ENCODE results near the gene ARHGAP4. TPM values are rescaled to one million over a fixed set of nuclear protein-coding genes. Genes with fewer than 3 reads are reported as not detected.

Gene ARHGAP4
- total and polyA plus RNA-seq, 7 donors = 8.4 to 122 (median 17.3) TPM

DNA sequence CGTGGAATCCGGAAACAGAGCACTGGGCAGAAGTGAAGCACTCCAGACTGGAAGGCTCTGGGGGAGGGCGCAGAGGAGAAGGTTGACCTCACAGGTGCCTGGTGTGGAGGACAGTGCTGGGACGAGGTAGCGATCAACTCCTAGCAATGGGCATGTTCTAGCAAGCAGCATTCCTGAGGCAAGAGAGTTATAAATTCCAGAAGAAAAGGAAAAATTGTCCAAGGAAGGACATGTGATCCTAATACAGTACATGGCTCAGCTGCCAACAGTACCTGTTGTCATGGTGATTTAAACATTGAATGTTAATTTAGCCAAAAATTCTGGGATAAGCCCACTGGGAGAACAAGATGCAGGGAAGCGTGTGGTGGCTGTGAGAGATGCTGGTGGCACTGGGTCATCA lies 8.2 kb downstream of the ARHGAP4 start:
- H3K36me3 ChIP-seq = no peaks in the 10 kb centered on the region
- intact Hi-C loops (cut with DNase I) = no loop called here
- H3K4me3 ChIP-seq = no peak overlapping the region
- peaks cover 0 to 2% (median 0%) of the 10 kb centered on the region in 3 donors for H3K27me3 ChIP-seq
- 92 to 94% methylated on average over 6 of the region's 6 CpGs for WGBS, 2 donors
- H3K4me1 ChIP-seq = peaks cover 0 to 19% (median 15%) of the 10 kb centered on the region in 4 donors
- H3K9me3 ChIP-seq = no peaks in the 10 kb centered on the region
- H3K27ac ChIP-seq = no peak overlapping the region
- no peak for DNase-seq
- TF ChIP-seq POLR2AphosphoS5 (IDR thresholded peaks at IDR 0.05) = no peak
- TF ChIP-seq EP300 (IDR thresholded peaks at IDR 0.05) = no peak
- no peak for TF ChIP-seq POLR2A (IDR thresholded peaks at IDR 0.05)
- TF ChIP-seq, protein P1, sequence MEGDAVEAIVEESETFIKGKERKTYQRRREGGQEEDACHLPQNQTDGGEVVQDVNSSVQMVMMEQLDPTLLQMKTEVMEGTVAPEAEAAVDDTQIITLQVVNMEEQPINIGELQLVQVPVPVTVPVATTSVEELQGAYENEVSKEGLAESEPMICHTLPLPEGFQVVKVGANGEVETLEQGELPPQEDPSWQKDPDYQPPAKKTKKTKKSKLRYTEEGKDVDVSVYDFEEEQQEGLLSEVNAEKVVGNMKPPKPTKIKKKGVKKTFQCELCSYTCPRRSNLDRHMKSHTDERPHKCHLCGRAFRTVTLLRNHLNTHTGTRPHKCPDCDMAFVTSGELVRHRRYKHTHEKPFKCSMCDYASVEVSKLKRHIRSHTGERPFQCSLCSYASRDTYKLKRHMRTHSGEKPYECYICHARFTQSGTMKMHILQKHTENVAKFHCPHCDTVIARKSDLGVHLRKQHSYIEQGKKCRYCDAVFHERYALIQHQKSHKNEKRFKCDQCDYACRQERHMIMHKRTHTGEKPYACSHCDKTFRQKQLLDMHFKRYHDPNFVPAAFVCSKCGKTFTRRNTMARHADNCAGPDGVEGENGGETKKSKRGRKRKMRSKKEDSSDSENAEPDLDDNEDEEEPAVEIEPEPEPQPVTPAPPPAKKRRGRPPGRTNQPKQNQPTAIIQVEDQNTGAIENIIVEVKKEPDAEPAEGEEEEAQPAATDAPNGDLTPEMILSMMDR (IDR thresholded peaks at IDR 0.05) = no peak

DNA sequence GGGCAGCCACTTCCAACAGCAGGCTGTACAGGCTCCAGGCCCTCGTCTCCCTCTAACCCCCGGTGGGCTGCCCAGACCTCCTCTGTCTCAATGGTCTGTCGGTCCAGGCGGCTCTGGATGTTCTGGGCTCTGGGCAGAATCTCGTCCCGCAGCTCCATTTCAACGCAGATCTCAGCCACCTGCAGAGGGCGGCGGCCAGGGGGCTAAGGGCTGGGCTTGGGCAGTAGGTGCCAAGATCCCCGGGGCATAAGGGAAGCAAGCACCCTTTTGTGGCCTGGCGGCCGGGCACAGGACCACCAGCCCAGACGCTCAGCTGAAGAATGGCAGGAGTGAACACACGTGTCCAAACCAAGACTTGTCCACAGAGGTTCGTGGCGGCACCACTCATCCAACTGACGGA lies 12.4 kb downstream of the ARHGAP4 start:
- intact Hi-C loops (cut with DNase I) = no loop called here
- Histone ChIP-seq H3K4me3 (no peak overlapping the region), H3K27ac (no peak overlapping the region), H3K9me3 (no peaks in the 10 kb centered on the region), H3K36me3 (no peaks in the 10 kb centered on the region), H3K27me3 (peaks cover 0 to 2% (median 0%) of the 10 kb centered on the region in 3 donors), H3K4me1 (no peaks in the 10 kb centered on the region)
- TF ChIP-seq, protein P1 (IDR thresholded peaks at IDR 0.05) = no peak
- no peak for TF ChIP-seq POLR2A (IDR thresholded peaks at IDR 0.05)
- TF ChIP-seq POLR2AphosphoS5 (IDR thresholded peaks at IDR 0.05) = no peak
- TF ChIP-seq EP300 (IDR thresholded peaks at IDR 0.05) = no peak
- no peak for DNase-seq
- 94% methylated on average over 17 of the region's 17 CpGs for WGBS, 2 donors

DNA sequence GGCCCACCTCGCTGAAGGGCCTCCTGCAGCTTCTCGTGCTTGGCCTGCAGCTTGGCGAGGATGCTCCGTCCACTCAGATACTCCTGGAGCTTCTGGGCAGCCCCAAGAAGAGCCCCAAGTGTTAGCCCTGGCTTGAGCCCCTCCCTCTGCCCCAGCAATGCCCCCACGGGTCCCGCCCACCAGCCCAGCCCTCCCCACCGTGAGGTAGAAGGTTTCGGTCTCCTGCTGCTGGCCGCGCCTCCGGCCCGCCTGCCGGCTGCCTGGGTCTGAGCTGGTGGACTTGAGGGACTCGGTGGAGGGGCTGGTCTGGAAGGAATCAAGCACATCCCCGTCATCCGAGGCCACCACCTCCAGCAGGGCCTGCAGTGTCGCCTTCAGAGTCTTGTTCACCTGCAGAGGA lies 12.9 kb downstream of the ARHGAP4 start:
- Histone ChIP-seq H3K27me3 (peaks cover 0 to 2% (median 0%) of the 10 kb centered on the region in 3 donors), H3K36me3 (no peaks in the 10 kb centered on the region), H3K27ac (no peak overlapping the region), H3K4me3 (no peak overlapping the region), H3K9me3 (no peaks in the 10 kb centered on the region), H3K4me1 (no peaks in the 10 kb centered on the region)
- no peak for DNase-seq
- WGBS, 2 donors = 78 to 86% methylated on average over 17 of the region's 17 CpGs
- TF ChIP-seq POLR2AphosphoS5 (IDR thresholded peaks at IDR 0.05) = no peak
- no peak for TF ChIP-seq EP300 (IDR thresholded peaks at IDR 0.05)
- TF ChIP-seq, protein P1 (IDR thresholded peaks at IDR 0.05) = no peak
- no peak for TF ChIP-seq POLR2A (IDR thresholded peaks at IDR 0.05)
- intact Hi-C loops (cut with DNase I) = no loop called here

DNA sequence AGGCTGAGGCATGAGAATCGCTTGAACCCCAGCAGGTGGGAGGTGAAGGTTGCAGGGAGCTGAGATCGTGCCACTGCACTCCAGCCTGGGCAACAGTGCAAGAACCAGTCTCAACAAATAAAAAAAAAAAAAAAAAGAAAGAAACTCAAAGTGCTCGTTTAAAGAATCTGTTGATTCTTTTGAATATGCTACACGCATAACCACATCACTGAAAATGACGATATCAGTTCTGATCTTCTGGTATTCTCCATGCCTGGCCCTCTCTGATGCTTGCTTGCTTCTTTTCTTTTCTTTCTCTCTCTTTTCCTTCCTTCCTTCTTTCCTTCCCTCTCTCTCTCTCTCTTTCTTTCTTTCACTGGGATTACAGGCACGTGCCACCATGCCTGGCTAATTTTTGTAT lies 14.3 kb downstream of the ARHGAP4 start:
- no peak for DNase-seq
- intact Hi-C loops (cut with DNase I) = no loop called here

More for the DNA sequence above, 14.3 kb downstream of the ARHGAP4 start:
- Histone ChIP-seq H3K4me1 (no peaks in the 10 kb centered on the region), H3K27ac (no peak overlapping the region), H3K4me3 (no peak overlapping the region), H3K27me3 (peaks cover 0 to 6% (median 0%) of the 10 kb centered on the region in 3 donors), H3K36me3 (no peaks in the 10 kb centered on the region), H3K9me3 (no peaks in the 10 kb centered on the region)
- no peak for TF ChIP-seq POLR2AphosphoS5 (IDR thresholded peaks at IDR 0.05)
- TF ChIP-seq EP300 (IDR thresholded peaks at IDR 0.05) = no peak
- TF ChIP-seq, protein P1 (IDR thresholded peaks at IDR 0.05) = no peak
- no peak for TF ChIP-seq POLR2A (IDR thresholded peaks at IDR 0.05)
- WGBS, 2 donors = 79 to 90% methylated on average over 6 of the region's 6 CpGs
